ENCODE results near the gene MTM1. TPM values are rescaled to one million over a fixed set of nuclear protein-coding genes. Genes with fewer than 3 reads are reported as not detected.

MTM1 gene
- total RNA-seq, 1 experiment from 2014 or later: 6.4 TPM

- H2BK20ac ChIP-seq (ENCODE audit: low read depth, low read length, poor library complexity, severe bottlenecking): no peak overlapping the region
- H4K91ac ChIP-seq (ENCODE audit: insufficient read length, low read depth, low read length): no peak overlapping the region
- Mint-ChIP-seq H3K9me3 (peaks cover 68 to 87% of the 10 kb centered on the region in 2 experiments), H3K27me3 (ENCODE audit: low read depth) (peaks cover 72% of the 10 kb centered on the region), H3K4me1 (peaks cover 2 to 12% of the 10 kb centered on the region in 2 experiments; a peak in 3 of 4 replicates), H3K4me3 (peak overlapping the region; percentile 43 to 46; a peak in 4 of 5 replicates), H3K27ac (no peak overlapping the region), H3K36me3 (ENCODE audit: insufficient read depth in 1 of 3, low read depth in 3 of 3) (peaks cover 0 to 4% (median 0%) of the 10 kb centered on the region in 3 experiments; a peak in 1 of 7 replicates)
- H3K23me2 ChIP-seq (ENCODE audit: insufficient read length, low read depth, low read length, poor library complexity, severe bottlenecking): no peaks in the 10 kb centered on the region
- 0 out of 2 replicates have a peak, but pooled peaks cover 2% of the 10 kb centered on the region for H3K4me1 ChIP-seq (ENCODE audit: insufficient read depth, low read length)
- H2AFZ ChIP-seq (ENCODE audit: low read length): no peak overlapping the region
- H2BK12ac ChIP-seq (ENCODE audit: insufficient read length, low read depth, low read length): no peak overlapping the region
- H3T11ph ChIP-seq (ENCODE audit: low read length): no peak overlapping the region
- no peak overlapping the region for H3K56ac ChIP-seq (ENCODE audit: insufficient read length, low read depth, low read length)
- no peak overlapping the region for H2AK5ac ChIP-seq (ENCODE audit: insufficient read length, low read length)
- no peak overlapping the region for H4K8ac ChIP-seq (replicated peaks; ENCODE audit: insufficient read length, low read depth, low read length)
- no peak overlapping the region for H3K9ac ChIP-seq (ENCODE audit: extremely low read depth, insufficient read length, low read length)
- no peaks in the 10 kb centered on the region for H3K79me1 ChIP-seq (ENCODE audit: insufficient read depth, low read depth, low read length, poor library complexity, severe bottlenecking)
- H3K79me2 ChIP-seq (ENCODE audit: insufficient read depth, low read length): no peaks in the 10 kb centered on the region
- no peak for TF ChIP-seq CTCF (conservative IDR thresholded peaks at IDR 0.05)
- H3K14ac ChIP-seq (ENCODE audit: insufficient read depth, low read length): peak overlapping the region; percentile 60; the same call in 1 of the 2 replicates
- no peak overlapping the region for H3K4ac ChIP-seq (ENCODE audit: low read depth, low read length)
- no peaks in the 10 kb centered on the region for H4K20me1 ChIP-seq (ENCODE audit: control insufficient read depth, insufficient read depth, insufficient read length)
- H3K27me3 ChIP-seq (ENCODE audit: insufficient read depth, low read length): peaks cover 3% of the 10 kb centered on the region; the same call in 1 of the 2 replicates
- H3K4me2 ChIP-seq (ENCODE audit: insufficient read depth, insufficient read length, low read length): peak overlapping the region; percentile 7
- no peak overlapping the region for H2BK5ac ChIP-seq (ENCODE audit: insufficient read length, low read length)
- H3K23ac ChIP-seq (ENCODE audit: insufficient read length, low read depth, low read length): no peak overlapping the region
- no peak overlapping the region for H3K27ac ChIP-seq (ENCODE audit: insufficient read length, low read depth, low read length)
- H3K9me3 ChIP-seq (ENCODE audit: control insufficient read depth, low read depth, low read length): no peaks in the 10 kb centered on the region
- H2BK15ac ChIP-seq (ENCODE audit: low read depth, low read length): no peak overlapping the region
- DNase-seq: peak; percentile 63
- WGBS (ENCODE audit: extremely low coverage, insufficient read length, low lambda C conversion rate): no CpG with 5 or more reads among the region's 54 CpGs
- no peak overlapping the region for H2BK120ac ChIP-seq (ENCODE audit: low read depth, low read length, poor library complexity, severe bottlenecking)
- peak overlapping the region; percentile 83 for H3K18ac ChIP-seq (ENCODE audit: insufficient read length, low read depth, low read length)
- H4K5ac ChIP-seq (ENCODE audit: insufficient read length, low read depth, low read length): no peak overlapping the region
These were observed 20.9 kb upstream of the MTM1 start for GRCh38 chrX:150547375-150548115.

Measured in H9 (cell line).